Measurements from ENCODE around the gene FOXP2.

Gene FOXP2

GRCh38 chr7:114620208-114620607, 205.6 kb downstream of the FOXP2 start:
- TF ChIP-seq CTCF (IDR thresholded peaks at IDR 0.05; ENCODE audit: low read depth, low read length, missing control alignments) = no peak
- no peak overlapping the region for H3K4me3 ChIP-seq (replicated peaks; ENCODE audit: low read depth, low read length)
- DNase-seq (ENCODE audit: extremely low read depth, low read depth) = no peak

DNA sequence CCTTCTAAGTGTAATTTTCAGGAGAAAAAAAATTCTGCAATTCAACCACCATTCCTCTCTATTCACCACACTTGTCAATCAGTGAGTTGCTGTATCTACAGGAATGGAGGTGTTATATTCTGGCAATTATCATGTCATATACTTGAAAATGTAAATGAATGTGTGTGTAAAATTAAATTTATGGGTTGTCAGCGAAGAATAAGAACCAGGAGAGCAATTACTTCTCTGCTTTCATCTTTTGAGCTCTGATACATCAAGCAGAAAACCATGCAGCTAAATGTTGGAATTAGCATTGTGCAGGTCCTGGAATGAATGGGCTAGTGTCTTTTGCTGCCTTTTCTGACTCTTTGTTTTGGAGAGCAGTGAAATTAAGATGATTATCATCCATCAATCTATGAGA, 207.6 kb downstream of the FOXP2 start:
- H3K4me3 ChIP-seq (replicated peaks; ENCODE audit: low read depth, low read length) = no peak overlapping the region
- no peak for DNase-seq (ENCODE audit: extremely low read depth, low read depth)
- no peak for TF ChIP-seq CTCF (IDR thresholded peaks at IDR 0.05; ENCODE audit: low read depth, low read length, missing control alignments)

DNA sequence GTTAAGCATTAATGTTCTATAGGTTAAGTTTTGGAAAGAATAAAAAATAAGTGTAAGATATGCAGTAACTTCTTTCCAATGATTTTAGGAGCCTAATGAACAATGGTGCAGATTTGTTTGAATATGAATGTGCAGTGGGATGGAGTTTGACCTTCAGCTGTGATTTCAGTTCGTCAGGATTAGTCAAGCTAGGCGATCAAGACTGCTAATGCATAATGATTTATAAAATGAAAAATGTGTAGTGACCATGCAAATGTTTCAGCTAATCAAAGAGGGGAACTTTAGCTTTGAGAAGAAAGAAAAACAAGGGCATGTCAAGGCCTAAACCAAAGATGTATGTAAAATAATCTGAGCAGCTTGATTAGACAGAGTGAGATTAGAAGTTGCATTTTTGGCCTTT, 208.5 kb downstream of the FOXP2 start:
- no peak for DNase-seq (ENCODE audit: extremely low read depth, low read depth)
- no peak overlapping the region for H3K4me3 ChIP-seq (replicated peaks; ENCODE audit: low read depth, low read length)
- TF ChIP-seq CTCF (IDR thresholded peaks at IDR 0.05; ENCODE audit: low read depth, low read length, missing control alignments) = no peak

GRCh38 chr7:114627231-114627630, 212.6 kb downstream of the FOXP2 start:
- no peak for DNase-seq (ENCODE audit: extremely low read depth, low read depth)
- TF ChIP-seq CTCF (IDR thresholded peaks at IDR 0.05; ENCODE audit: low read depth, low read length, missing control alignments) = no peak
- H3K4me3 ChIP-seq (replicated peaks; ENCODE audit: low read depth, low read length) = no peak overlapping the region

DNA sequence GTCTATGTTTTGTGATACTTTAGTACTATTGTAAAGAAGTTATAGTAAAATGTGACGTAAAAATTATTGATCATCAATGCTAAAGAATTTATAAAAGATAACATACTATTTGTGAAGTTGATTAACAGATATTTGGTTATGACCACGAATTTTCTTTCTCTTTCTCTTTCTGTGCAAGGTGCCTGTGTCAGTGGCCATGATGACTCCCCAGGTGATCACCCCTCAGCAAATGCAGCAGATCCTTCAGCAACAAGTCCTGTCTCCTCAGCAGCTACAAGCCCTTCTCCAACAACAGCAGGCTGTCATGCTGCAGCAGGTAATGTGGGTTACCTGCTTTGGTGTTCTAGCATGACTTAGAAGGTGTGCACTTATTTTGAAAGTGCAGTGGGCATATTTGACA, 213.7 kb downstream of the FOXP2 start:
- TF ChIP-seq CTCF (IDR thresholded peaks at IDR 0.05; ENCODE audit: low read depth, low read length, missing control alignments) = no peak
- DNase-seq (ENCODE audit: extremely low read depth, low read depth) = no peak
- H3K4me3 ChIP-seq (replicated peaks; ENCODE audit: low read depth, low read length) = no peak overlapping the region

GRCh38 chr7:114629762-114630161, 215.1 kb downstream of the FOXP2 start:
- no peak for DNase-seq (ENCODE audit: extremely low read depth, low read depth)
- no peak overlapping the region for H3K4me3 ChIP-seq (replicated peaks; ENCODE audit: low read depth, low read length)
- TF ChIP-seq CTCF (IDR thresholded peaks at IDR 0.05; ENCODE audit: low read depth, low read length, missing control alignments) = no peak

DNA sequence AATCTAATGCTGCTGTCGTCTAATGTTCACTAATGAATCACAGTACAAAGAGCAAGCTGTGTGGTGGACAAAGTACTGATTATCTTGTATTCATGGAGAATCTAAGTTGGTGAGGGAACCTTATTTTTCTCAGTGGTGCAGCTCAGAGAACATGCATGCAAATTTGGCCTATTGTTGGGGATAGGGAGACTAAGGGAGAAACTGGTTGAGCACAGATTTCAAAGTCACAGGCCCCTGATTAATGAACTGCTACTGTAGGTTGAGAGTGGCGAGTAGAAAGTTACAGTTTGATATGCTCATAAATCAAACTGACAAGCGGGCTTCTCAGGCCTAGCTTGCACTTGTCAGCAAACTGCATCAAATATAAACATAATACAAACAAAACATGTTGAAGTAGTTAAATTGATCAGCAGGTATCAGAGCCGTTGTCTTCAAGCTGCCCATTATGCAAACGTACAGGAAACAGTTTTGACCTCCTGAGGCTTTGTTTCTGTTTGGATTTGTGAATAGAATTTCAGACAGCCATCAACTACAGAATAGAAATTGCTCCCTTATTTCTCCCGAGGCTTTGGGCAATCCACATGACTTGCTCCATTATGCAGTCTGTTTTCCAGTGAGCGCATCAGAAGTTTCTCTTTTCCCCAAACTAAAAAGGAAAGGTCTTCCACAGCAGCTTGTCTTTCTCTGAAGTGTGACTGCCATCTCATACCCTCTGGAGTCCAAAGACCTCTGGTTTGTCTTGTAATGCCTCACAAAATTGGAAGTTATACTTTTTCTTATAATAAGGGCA, 215.8 kb downstream of the FOXP2 start:
- no peak for DNase-seq (ENCODE audit: extremely low read depth, low read depth)
- TF ChIP-seq CTCF (IDR thresholded peaks at IDR 0.05; ENCODE audit: low read depth, low read length, missing control alignments) = no peak
- H3K4me3 ChIP-seq (replicated peaks; ENCODE audit: low read depth, low read length) = no peak overlapping the region
